PFSK-1 (cell line): ENCODE measurements around the gene MAD1L1.

Source experiments
- FOXP2 ChIP-seq: optimal IDR thresholded peaks from 2 replicates; pipeline ENCODE3; 2011; ENCODE audit warnings: borderline replicate concordance, control low read depth, inconsistent platforms; ENCODE audit not compliant: insufficient read depth; ENCODE audit errors: extremely low read length, extremely low read depth
- POLR2AphosphoS5 ChIP-seq: IDR thresholded peaks from 2 replicates; pipeline ENCODE4 v1.6.1; 2012; ENCODE audit warnings: low read depth, mild to moderate bottlenecking, control low read depth, low read length, moderate library complexity
- SIN3A ChIP-seq: IDR thresholded peaks from 2 replicates; pipeline ENCODE4 v1.6.1; 2012; ENCODE audit warnings: mild to moderate bottlenecking, low read length, moderate library complexity, borderline replicate concordance; ENCODE audit not compliant: insufficient read depth
- TAF1 ChIP-seq: IDR thresholded peaks from 2 replicates; pipeline ENCODE4 v1.6.1; 2012; ENCODE audit warnings: low read length, control low read depth, borderline replicate concordance; ENCODE audit not compliant: insufficient read depth
- TF ChIP-seq, protein P1 (sequence below), 2 experiments: IDR thresholded peaks; 2 replicates each; pipeline versions ENCODE4 v1.6.1 to v1.8.0; 2011 to 2012; ENCODE audit warnings: low read depth in 2 of 2, low read length in 2 of 2, control low read depth in 1 of 2, inconsistent platforms in 1 of 2, mild to moderate bottlenecking in 1 of 2, moderate library complexity in 1 of 2; ENCODE audit not compliant: insufficient read depth in 1 of 2

DNA sequence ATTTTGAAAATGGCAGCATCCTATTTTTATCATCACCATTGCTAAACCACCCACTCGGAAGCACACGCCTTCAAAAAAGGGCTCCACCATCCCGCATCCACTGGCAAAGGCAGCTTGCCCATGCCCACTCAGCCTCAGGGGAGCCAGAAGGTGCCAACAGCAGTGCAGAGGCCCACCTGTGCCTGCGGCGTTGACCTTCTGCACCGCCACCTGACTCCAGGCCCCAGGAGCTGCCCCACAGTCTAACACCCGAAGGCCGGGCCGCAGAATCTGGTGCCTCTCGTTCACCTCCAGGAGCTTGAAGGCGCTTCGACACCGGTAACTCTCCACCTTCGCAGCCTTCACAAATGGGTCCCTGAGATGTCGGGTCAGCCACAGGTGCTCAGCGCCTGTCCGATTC, 6.5 kb upstream of the MAD1L1 start:
- TF ChIP-seq SIN3A (no peak), TAF1 (no peak), POLR2AphosphoS5 (no peak), FOXP2 (no peak)
- TF ChIP-seq, protein P1, sequence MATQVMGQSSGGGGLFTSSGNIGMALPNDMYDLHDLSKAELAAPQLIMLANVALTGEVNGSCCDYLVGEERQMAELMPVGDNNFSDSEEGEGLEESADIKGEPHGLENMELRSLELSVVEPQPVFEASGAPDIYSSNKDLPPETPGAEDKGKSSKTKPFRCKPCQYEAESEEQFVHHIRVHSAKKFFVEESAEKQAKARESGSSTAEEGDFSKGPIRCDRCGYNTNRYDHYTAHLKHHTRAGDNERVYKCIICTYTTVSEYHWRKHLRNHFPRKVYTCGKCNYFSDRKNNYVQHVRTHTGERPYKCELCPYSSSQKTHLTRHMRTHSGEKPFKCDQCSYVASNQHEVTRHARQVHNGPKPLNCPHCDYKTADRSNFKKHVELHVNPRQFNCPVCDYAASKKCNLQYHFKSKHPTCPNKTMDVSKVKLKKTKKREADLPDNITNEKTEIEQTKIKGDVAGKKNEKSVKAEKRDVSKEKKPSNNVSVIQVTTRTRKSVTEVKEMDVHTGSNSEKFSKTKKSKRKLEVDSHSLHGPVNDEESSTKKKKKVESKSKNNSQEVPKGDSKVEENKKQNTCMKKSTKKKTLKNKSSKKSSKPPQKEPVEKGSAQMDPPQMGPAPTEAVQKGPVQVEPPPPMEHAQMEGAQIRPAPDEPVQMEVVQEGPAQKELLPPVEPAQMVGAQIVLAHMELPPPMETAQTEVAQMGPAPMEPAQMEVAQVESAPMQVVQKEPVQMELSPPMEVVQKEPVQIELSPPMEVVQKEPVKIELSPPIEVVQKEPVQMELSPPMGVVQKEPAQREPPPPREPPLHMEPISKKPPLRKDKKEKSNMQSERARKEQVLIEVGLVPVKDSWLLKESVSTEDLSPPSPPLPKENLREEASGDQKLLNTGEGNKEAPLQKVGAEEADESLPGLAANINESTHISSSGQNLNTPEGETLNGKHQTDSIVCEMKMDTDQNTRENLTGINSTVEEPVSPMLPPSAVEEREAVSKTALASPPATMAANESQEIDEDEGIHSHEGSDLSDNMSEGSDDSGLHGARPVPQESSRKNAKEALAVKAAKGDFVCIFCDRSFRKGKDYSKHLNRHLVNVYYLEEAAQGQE (IDR thresholded peaks at IDR 0.05; ENCODE audit: insufficient read depth in 1 of 2, low read depth in 2 of 2, low read length in 2 of 2) = no peak
